ENCODE measurements around the gene AP2S1. TPM values are rescaled to one million over a fixed set of nuclear protein-coding genes. Genes with fewer than 3 reads are reported as not detected.

AP2S1 gene
- total and polyA plus RNA-seq, 2 of the 8 experiments (the other 6 are each of a cell fraction or from before 2014, with no cell fraction given) = 195 to 211 TPM

DNA sequence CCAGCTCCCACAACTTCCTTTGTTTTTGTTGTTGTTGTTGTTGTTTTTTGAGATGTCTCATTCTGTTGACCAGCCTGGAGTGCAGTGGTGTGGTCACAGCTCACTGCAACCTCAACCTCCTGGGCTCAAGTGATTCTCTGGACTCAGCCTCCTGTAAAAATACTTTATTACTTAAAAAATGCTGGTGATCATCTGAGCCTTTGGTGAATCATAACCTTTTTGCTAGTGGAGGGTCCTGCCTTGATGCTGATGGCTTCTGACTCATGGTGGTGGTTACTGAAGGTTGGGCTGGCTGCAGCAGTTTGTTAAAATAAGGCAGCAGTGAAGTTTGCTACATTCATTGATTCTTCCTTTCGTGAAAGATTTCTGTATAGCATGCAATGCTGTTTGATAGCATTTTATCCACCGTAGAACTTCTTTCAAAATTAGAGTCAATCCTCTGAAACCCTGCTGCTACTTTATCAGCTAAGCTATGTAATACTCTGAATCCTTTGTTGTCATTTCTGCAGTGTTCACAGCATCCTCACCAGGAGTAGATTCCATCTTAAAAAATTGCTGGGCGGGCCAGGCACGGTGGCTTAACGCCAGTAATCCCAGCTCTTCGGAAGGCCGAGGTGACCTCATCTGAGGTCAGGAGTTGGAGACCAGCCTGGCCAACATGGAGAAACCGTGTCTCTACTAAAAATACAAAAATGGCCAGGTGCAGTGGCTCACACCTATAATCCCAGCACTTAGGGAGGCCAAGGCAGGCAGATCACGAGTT, 28.1 kb upstream of the AP2S1 start (continued):
- TF ChIP-seq ATF2 (IDR thresholded peaks at IDR 0.05; ENCODE audit: low read length) = no peak
- no peak for TF ChIP-seq GTF2F1 (IDR thresholded peaks at IDR 0.05; ENCODE audit: borderline replicate concordance, low read depth, low read length)
- no peak for TF ChIP-seq ZNF274 (IDR thresholded peaks at IDR 0.05; ENCODE audit: borderline replicate concordance, extremely low read depth, low read length)
- no peak for TF ChIP-seq KDM4A (IDR thresholded peaks at IDR 0.05; ENCODE audit: low read depth, low read length, severe bottlenecking)
- no peak for TF ChIP-seq GABPA (IDR thresholded peaks at IDR 0.05; ENCODE audit: borderline replicate concordance, insufficient read depth, low read length)

All from H1 (cell line).